Renal pelvis (tissue), 4 donors: ENCODE results near the gene MIB1. TPM values are rescaled to one million over a fixed set of nuclear protein-coding genes. Genes with fewer than 3 reads are reported as not detected.

Experiments
- DNase-seq: peaks from one replicate; pipeline ENCODE4 v3.0.0-alpha.2; 2013
- polyA plus RNA-seq, 3 donors: library from polyadenylated mRNA; unstranded; fragments of 120-200 nt; gene quantifications; one replicate each; pipeline ENCODE4 v1.2.1, GENCODE V29; 2013; ENCODE audit not compliant: insufficient read length in 3 of 3

The MIB1 gene
- polyA plus RNA-seq, 3 donors, result 59.4 to 65.7 (median 61.5) TPM

GRCh38 chr18:21865043-21865442 is 124.5 kb downstream of the MIB1 start:
- DNase-seq, result no peak

DNA sequence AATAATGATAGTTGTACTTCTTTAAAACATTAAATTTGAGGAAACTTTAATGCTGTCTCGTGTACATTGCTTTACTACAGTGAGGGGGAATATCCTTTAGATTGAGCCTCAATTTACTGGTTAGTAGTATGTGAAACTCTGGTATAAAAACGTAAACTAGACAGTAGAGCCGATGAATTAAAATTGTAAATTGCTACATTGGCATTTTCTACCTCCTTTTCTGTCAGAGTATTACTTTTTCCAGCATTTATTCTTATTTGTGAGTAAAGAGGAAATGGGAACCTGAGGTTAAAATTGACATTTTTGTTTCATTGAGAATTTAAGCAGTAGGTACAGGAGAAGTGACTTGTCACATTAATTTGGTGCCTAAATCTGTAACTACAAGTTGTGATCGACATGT is 128.2 kb downstream of the MIB1 start:
- no peak for DNase-seq

- no peak for DNase-seq
Measured at GRCh38 chr18:21889570-21889969, 149.0 kb downstream of the MIB1 start.

DNA sequence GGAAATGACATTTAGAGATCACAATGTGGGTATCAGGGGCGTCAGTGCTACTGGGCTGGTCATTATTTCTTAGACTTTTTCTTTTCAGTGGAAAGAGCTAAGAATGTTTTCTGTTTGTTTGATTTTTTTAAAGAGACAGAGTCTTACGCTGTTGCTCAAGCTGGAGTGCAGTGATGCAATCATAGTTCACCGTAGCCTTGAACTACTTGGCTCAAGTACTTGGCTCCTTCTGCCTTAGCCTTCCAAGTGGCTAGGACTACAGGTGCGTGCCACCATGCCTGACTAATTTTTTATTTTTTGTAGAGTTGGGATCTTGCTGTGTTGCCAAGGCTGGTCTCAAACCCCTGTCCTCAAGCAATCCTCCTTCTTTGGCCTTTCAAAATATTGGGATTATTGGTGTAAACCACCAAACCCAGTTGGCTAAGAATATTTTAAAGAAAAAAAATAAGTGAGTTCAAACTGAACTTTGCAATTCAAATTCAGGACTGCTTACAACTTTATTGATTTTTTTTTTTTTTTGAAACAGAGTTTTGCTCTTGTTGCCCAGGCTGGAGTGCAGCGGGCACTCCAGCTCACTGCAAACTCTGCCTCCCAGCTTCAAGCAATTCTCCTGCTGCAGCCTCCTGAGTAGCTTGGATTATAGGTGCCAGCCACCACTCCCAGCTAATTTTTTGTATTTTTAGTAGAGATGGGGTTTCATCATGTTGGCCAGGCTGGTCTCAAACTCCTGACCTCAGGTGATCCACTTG is 154.2 kb downstream of the MIB1 start:
- DNase-seq, result no peak

- DNase-seq, result no peak
Measured at GRCh38 chr18:21896732-21897336, 156.2 kb downstream of the MIB1 start.

DNA sequence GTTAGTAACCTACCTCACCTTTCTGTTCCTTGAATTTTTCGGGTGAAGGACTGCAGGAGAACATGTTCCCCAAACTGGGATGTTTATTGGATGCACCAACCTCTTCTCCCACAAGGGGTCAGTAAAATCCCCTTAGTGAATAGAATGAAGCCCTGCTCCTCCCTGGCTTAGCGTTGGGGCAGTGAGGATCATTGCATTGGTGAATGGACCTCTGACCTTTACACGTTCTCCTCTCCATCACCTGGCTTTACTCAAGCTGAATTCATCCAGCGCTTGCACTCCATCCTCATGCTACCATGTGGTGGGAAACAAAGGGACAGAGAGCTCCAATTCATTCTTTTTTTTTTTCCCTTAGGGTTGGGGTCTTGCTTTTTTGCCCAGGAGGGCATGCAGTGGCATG is 157.2 kb downstream of the MIB1 start:
- DNase-seq, result peak; percentile 29

DNA sequence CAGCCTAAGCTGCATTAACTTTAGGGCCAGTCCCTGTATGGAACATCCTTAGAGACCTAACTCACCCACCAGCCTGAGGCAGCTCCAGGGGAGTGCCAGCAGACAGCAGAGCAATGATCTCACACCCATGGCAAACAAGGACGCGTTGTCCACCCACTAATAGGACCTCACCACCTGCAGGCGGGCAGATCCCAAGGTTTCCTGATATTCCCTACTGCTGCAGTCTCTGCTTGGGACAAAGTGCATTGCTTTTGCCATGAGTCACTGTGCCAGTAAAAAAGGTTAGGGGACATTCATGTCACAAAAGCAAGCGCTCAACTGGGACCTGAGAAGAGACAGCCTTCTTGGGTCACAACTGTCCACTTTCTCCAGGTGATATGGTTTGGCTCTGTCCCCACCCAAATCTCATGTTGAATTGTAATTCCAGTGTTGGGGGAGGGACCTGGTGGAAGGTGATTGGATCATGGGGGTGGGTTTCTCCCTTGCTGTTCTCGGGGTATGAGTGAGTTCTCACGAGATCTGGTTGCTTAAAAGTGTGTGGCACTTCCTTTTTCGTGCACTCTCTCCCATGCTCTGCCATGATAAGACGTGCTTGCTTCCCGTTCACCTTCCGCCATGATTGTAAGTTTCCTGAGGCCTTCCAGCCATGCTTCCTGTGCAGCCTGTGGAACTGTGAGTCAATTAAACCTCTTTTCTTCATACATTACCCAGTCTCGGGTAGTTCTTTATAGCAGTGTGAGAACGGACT is 160.2 kb downstream of the MIB1 start:
- DNase-seq, result no peak

DNA sequence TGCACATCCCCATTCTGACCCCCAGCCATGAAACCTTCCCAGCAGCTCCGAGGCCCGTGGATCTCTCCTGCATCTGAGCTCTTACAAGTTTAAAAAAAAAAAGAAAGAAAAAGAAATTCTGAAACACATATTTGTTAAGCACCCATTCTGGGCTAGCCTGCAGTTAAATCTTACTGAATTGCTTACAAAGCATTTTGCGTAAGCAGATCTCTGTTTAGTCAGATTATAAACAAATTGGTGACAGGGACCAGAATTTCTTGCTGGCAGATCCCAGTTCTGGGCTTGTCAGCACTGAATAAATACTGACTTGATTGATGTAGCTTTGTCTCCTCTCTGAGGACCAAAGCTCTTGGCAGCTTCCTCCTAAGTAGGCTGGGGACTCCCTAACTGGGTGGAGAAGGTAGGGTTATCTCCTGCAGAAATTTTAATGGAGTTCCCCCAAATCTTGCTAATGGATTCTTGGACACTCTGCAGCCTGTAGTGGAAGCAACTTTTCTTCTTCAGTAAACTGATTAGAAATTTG is 160.9 kb downstream of the MIB1 start:
- DNase-seq, result no peak

- no peak for DNase-seq
Measured at GRCh38 chr18:21903709-21904108, 163.1 kb downstream of the MIB1 start.

GRCh38 chr18:21904856-21905255 is 164.3 kb downstream of the MIB1 start:
- no peak for DNase-seq

GRCh38 chr18:21907451-21907850 is 166.9 kb downstream of the MIB1 start:
- DNase-seq, result no peak

DNA sequence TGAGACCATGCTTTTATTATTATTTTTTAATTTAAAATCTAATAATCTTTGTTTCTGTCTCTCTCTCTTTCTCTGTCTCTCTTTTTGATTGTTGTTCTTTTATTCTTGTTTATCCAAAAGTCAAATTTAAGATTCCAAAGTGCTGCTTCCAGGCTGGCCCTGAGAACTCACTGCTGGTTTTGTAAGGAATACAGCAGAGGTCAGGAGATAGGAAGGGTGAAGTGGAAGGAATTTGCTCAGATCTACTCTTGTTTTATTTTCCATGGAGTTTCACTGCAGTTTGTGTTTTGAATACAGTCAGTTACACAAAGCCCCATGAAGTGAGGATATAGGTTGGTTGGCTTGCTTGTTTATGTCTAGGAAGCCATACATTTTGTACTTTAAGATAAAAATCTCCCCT is 168.1 kb downstream of the MIB1 start:
- DNase-seq, result peak; percentile 14

DNA sequence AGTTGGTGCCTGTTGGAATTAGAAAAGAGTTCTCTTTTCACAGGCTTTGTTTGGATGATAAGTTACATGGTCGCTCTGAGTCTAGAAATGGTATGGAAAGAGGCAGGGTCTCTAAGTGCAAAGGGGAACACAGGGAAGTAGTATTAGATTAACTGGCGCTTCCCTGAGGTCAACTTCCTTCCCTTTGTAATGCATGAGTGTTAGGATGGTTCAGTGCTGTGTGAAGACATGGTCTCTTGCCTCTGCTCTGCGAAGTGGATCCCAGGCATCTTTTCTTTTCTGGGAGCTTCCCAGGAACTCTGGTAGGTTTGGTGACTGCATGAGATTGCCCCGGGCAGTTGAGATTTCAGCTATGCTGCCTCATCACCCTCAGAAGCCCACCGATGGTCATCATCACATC is 170.3 kb downstream of the MIB1 start:
- DNase-seq, result no peak

DNA sequence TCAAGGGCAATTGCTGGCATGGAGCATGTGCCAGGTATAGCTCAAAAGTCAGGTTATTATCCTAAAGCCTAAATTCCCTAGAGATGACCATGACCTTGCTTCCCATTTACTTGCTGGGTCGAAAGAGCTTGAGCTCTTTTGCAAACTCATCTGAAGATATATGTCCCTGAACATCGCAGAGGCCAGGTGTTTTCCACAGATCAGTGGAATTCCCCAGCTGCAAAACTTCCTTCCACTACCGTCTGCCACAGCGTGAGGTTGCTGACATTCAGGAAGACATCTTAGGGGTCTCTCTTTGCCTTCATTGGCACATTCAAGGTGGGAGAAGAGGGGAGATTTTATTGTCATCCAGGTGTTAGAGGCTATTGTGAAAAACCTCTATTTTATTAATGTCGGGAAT is 171.0 kb downstream of the MIB1 start:
- DNase-seq, result no peak

- no peak for DNase-seq
Measured at GRCh38 chr18:21912339-21913239, 172.0 kb downstream of the MIB1 start.

DNA sequence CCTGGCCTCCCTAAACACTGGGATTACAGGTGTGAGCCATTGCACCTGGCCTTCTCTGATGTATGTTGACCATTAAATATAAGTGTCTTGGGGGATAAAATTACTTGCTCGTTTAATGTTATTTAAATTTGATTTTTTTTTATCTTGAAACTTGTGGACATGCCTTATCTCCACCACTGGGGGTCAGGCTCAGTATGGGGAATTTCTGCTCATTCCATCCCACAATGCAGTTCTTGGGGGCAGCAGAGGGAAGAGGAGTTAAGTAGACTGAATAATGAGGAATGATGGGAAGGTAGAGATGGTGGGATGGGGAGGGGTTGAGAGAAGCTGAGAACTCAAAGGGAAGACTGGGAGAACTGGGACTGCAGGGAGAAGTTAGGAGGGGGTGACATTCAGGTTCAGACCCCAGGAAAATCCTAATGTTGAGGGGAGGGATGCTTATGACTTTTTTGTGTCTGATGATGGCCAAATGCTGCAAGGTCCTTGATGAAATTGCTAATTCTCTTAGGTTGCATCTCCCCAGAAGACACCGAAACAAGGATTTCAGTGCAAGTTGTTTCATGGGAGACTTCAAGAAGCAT is 174.2 kb downstream of the MIB1 start:
- peak; percentile 42 for DNase-seq

DNA sequence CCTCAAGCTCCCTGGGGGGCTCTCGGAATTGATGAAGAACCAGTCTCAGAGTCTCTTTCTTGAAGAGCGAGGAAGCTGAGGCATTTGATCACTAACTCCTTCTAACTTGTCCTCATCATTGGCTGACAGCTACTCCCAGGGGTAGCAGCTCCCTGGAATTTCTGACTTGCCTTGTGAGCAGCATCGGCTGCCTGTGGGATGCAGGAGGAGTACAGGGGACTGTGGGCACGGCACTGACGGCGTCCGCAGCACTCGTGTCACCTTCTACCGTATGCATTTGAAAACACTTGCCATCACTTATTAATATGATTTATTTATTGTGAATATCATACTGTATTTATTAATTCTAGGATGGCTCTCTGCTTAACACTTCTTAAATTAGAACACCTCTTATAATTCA is 175.0 kb downstream of the MIB1 start:
- DNase-seq, result no peak

- no peak for DNase-seq
Measured at GRCh38 chr18:21916594-21916993, 176.0 kb downstream of the MIB1 start.

DNA sequence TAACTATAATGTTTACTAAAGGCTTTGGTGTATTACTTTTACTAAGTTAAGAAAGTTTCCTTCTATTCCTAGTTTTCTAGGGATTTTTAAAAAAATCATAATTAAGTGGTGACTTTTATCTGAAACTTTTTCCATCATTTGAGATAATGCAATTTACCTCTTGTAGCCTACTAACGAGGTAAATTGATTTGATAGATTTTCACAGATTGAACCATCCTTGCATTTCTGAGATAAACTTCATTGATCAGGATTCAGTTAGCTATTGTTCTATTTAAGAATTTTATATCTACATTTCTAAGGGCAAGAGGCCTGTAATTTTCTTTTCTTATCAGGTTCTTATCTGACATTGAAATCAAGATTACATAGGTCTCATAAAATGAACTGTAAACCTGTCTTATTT is 178.1 kb downstream of the MIB1 start:
- no peak for DNase-seq
